HG03066 (cell line): ENCODE data around the gene GLO1.
A peak's percentile ranks its signal among the peaks of the same experiment; 100 is the strongest.

Source experiments
- ATAC-seq: cut with Tn5 transposase; IDR thresholded peaks from one replicate; pipeline ENCODE4 v1.9.1; 2021; ENCODE audit warnings: low read depth; ENCODE audit not compliant: unreplicated experiment

Gene GLO1

GRCh38 chr6:38702558-38703397 lies at the start of gene GLO1:
GLO1 (minus strand) TSS chr6:38703145; CDS start chr6:38703054, 91 bp downstream.
- ATAC-seq = peak; percentile 100

- no peak for ATAC-seq
Measured at GRCh38 chr6:38750968-38751615, 48.1 kb upstream of the GLO1 start.

- no peak for ATAC-seq
Measured at GRCh38 chr6:38749473-38749872, 46.5 kb upstream of the GLO1 start.

GRCh38 chr6:38739532-38739931 lies 36.6 kb upstream of the GLO1 start:
- no peak for ATAC-seq

- ATAC-seq = no peak
Measured at GRCh38 chr6:38738261-38738660, 35.3 kb upstream of the GLO1 start.

DNA sequence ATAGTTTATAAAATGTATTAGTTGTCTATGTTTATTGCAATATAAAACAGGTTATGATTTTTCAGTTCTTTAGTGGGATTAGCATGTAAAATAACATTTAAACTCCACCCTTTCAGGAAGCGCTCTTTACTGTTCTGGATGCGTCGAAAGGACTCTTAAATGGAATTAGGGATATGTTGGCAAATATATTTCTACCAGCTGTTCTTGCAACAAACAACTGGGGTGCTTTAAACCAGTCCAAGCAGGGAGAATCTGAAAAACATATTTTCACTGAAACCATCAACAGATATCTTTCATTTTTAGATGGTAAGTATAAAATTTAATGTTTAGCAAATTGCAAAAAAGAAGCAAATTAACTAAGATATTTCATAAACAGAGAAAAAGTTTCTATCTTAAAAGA lies 34.0 kb upstream of the GLO1 start:
- ATAC-seq = no peak

DNA sequence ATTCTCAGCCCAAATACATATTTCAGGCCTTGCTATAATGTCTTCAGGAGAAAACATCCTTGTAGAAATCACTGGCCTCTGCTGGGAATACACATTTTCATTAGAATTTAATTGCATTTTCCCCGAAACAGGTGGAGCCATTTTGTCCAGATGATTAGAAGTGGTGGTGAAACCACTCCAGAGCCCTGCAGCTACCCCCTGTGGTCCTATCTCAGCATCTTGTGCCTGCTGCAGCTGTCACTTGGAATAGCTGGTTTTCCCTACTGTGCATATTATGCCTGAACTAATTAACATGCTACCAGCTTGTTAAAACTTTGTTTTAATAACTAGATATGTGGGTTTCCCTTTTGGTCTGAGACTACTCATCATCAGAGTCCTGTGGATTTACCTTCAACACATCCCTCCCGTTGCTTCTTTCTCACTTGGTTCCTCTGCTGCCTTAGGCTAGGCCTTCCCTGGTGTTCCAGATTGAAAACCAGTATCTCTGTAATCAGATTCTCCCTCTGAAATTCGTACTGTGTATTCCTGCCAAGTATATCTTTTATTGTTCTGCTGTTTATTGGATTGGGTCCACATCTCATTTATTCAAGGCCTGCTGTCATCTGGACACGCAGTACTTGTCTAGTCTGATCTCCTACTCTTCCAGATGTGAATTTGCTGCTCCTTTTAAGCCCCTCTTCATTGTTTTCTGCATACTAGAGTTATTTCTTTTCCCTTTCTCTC lies 27.4 kb upstream of the GLO1 start:
- ATAC-seq = no peak

- ATAC-seq = no peak
Measured at GRCh38 chr6:38728203-38728602, 25.3 kb upstream of the GLO1 start.

GRCh38 chr6:38725414-38726183 lies 22.7 kb upstream of the GLO1 start:
- ATAC-seq = no peak

GRCh38 chr6:38724343-38724742 lies 21.4 kb upstream of the GLO1 start:
- ATAC-seq = no peak

GRCh38 chr6:38723783-38724182 lies 20.8 kb upstream of the GLO1 start:
- no peak for ATAC-seq

GRCh38 chr6:38722727-38723334 lies 19.9 kb upstream of the GLO1 start:
- ATAC-seq = no peak

DNA sequence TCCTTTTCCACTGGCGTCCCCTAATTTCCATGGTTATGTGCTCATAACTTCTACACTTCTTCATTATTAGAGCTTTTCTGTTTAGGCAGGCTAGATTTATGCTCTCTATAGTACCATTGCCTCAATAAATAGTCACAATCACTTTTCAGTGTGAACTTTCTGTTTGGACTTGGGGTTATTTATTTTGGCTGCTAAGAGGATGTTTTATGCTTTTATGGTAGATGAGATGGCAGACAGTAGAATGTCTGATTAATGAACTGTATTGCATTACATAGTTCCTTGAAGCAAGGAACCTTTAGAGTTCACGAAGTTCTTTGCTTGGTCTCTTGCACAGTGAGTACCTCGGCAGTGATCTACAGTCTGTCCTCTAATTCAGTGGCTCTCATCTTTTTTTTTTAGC lies 19.1 kb upstream of the GLO1 start:
- no peak for ATAC-seq

- no peak for ATAC-seq
Measured at GRCh38 chr6:38720295-38720694, 17.4 kb upstream of the GLO1 start.

DNA sequence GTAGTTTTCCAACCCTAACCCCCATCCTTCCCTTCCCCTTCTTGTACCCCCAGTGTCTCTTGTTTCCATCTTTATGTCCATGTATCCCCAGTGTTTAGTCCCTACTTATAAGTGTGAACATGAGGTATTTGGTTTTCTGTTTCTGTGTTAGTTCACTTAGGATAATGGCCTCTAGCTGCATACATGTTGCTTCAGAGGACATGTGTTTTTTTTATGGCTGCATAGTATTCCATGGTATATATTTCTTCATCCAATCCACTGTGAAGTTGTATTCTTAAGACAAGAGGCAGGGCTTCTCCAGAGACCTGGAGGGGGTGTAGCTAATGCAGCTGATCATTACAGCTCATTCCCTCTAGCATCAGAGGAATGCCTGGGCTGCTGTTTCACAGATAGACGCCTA lies 16.4 kb upstream of the GLO1 start:
- ATAC-seq = no peak

- no peak for ATAC-seq
Measured at GRCh38 chr6:38716825-38717224, 13.9 kb upstream of the GLO1 start.

- no peak for ATAC-seq
Measured at GRCh38 chr6:38715016-38715689, 12.2 kb upstream of the GLO1 start, which contains the start of gene DNAH8. DNAH8 (plus strand) TSS chr6:38715311; CDS start chr6:38722810, 7,499 bp downstream.

GRCh38 chr6:38714239-38715015 lies 11.5 kb upstream of the GLO1 start:
- ATAC-seq = no peak

GRCh38 chr6:38713812-38714211 lies 10.9 kb upstream of the GLO1 start:
- no peak for ATAC-seq
